ENCODE results near the gene RFTN1.

Gene RFTN1

GRCh38 chr3:16432714-16433113, 80.8 kb downstream of the RFTN1 start:
- DNase-seq (ENCODE audit: low spot score): no peak

DNA sequence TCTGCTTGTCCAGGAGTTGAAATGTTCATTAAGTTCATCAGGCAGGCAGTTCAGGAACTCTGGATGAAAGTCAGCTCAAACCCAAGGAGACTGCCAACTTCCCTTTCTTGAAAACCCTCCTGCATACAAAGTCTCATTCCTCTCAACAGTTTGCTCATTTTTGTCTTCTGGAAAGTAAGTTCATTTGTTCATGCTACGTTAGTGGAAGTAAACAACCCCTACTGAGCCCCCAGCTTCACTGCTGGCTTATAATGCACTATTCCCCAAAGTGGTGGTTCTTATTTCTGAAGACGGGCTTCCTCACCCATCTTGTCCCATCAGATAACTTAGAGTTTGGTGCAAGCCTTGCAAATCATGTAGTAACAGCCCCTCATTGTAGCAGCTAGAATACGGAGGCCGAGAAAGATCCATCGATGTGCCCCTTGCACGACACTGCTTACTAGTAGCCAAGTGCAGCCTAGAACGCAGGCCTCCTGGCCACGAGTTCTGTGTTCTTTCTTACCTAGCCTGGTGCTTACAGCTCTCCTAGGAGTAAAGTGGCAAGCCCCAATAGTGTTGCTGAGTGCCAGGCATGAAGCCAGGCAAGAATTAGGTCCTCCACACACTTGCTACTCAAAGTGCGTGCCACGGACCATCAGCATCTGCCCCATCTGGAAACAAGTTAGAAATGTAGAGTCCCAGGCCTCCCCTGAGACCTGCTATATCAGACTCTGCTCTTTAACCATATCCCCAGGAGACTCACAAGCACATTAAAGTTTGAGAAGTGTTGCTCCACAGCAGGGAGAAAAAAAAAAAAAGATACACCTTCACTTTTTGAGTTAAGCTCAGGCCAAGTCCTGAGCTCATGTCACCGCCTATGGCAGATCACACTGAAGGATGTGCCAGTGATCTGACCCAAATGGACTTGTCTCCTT, 82.5 kb downstream of the RFTN1 start:
- DNase-seq (ENCODE audit: low spot score): no peak

- no peak for DNase-seq (ENCODE audit: low spot score)
These were observed 84.4 kb downstream of the RFTN1 start for GRCh38 chr3:16429086-16429485.

GRCh38 chr3:16428612-16429011, 84.9 kb downstream of the RFTN1 start:
- no peak for DNase-seq (ENCODE audit: low spot score)

DNA sequence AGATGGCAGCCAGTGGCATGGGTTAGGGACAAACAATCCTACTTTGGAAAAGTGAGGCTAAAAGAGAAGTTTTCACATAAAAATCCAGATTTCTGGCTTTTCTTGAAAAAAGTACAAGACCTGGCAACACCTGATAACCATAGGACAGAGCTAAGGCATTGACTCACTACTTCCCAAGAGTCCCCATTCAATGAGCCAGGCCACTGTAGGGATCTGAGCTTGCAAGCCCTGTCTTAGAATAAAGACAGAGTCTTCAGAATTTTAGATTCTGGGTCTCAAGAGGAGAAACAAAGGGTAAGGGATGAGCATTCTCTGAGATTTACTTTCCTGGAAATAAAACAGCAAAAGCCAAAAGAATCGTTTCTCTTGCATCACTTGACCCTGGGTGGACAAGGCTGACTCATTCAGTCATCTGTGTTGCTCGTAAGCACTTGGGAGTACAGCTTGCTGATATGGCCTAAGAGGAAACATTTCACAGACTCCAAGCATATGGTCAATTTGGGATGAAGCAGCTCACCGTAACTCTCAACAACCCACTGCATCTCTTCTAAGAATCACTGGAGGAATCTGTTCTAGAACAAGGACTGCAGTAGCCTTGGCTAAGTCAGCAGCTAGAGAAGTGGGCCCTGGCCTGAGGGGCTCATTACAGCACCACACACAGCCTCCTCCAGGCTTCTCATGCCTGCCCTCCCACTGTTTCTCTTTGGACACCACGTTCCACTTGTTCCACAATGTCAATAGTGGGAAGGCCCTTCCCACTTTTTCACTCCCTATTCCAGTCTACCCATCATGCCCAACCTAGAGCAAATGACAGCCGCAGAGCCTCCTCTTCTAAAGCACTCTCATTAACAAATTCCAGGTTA, 86.2 kb downstream of the RFTN1 start:
- no peak for DNase-seq (ENCODE audit: low spot score)

DNA sequence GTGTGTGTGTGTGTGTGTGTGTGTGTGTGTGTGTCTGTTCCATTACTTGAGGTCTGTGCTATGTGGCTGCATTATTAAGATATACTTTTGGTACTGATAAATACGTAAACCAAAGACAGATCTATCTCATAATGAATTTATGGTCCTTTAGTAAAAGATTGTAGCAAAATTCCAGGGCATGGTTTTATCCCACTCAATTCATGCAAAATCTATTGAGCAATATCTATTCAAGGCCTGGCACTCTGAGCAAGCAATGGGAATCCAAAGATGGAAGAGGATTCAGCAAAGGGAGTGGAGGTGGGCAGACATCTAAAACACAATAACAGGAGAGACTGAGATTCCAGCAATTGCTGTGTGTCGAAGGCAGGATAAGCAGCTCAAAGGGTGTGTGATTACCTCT, 86.8 kb downstream of the RFTN1 start:
- no peak for DNase-seq (ENCODE audit: low spot score)

DNA sequence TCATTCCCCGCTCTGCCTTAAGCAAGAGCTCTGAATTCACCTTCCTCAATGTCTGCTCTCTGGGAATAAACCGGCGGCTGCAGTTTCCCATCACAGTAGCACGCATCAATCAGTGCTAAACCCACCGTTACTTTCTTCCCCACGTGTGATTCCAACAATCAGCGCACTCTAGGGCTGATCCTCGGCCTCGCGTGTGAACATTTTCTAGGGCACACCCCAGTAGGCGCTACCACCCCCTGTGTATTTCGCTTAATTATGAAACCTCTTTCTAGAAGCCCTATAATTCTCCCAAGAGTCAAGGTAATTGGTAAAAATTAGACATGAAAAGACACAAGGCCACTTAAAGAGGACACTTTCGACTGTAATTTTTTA, 87.5 kb downstream of the RFTN1 start:
- DNase-seq (ENCODE audit: low spot score): no peak

GRCh38 chr3:16425398-16426028, 88.0 kb downstream of the RFTN1 start:
- no peak for DNase-seq (ENCODE audit: low spot score)

DNA sequence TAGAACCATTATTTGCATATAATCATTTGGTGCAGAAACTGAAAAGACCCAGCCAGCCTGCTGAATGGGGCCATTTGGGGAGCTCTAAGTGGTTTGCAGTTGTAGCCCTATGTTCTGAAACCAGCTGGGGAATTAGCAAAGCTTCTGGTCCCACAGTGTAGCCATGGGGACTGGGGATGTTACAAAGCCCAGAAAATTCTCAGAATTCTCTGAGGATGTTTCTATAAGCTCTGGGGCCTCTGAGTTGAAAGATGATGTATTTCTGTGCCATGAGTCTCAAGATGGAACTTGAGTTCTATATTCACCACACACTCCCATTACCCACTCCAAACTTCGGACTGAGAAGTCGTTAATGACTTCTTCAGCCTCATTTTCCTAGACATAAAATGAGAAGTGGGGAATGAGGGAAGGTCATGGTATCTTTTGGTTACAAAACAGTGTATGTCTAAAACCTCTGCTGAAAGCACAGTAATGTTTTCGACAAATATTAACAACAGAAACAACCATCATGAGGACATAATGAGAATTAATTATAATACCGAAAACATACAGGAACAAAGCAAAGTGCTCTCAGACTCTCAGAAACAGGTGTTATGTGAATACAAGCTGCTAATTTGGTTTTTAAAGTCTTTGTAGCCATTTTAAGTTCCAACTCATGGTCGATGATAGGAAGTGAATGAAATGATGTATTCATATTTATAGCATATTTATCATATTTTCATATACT, 89.4 kb downstream of the RFTN1 start:
- no peak for DNase-seq (ENCODE audit: low spot score)

DNA sequence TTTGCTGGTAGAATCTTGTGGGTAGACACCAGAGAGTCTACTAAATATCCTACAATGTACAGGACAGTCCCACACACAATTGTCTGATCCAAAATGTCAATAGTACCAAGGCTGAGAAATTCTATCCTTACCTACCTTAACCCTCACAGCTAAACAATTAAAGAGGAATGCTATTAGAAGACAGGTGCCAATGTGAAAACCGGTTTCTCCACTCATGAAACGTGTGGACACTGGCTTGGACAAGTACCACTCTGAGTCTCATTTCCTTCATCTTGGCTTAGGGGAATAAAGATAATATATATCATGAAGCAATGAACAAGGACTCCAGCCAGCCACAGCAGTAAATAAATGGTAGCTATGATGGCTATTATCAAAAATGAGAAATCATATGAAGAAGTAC, 90.2 kb downstream of the RFTN1 start:
- no peak for DNase-seq (ENCODE audit: low spot score)

DNA sequence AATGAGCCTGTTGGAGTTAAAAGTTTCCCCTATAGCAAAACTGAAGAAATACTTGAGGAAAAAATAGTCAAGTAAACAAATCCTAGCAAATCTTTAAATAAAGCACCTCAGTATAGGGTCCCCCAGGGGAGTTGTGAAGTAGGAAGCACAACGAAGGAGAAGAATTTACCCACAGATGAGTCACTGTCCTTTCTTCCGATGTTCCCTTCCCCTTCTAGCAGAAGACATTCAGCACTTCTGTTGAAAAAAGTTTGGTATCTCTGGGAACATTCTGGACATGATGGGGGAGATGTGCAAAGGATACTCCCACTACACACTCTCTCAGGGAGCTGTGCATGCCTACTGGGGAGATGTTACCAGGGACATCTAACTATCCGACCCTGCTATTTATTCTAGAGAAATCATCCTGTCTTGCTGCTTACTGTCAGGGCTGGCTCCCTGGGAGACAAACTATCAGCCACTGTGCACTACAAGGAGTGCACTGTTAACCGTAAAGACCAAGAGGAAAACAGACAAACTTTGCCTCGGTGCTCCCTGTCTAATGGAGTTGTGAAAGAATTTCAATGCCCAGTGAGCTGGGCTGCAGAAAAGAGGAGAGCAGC, 93.8 kb downstream of the RFTN1 start:
- no peak for DNase-seq (ENCODE audit: low spot score)

- DNase-seq (ENCODE audit: low spot score): no peak
These were observed 95.4 kb downstream of the RFTN1 start for GRCh38 chr3:16417945-16418739.

DNA sequence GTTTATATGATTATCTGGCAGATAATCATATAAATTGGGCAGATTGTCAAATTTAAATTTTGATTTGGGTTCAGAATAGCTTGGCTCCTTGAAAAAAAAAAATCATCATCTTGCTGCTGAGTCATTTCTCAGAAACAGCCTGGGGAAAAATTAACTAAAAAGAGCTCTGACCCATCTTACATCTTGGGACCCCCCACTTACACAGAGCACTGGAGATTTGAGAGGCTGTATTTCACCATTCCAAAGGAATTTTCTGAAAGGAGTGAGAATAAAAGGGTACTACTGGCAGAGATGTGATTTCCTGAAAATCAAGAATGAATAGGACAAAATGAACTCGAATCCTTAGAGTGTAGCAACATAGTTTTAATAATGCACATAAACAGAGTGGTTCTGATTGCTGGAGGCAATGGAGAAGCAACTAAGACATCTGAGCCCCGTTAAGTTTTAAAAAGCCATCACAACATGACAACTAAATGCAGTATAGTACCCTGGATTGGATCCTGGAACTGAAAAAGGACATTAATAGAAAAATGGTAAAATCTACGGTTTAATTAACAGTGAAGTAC, 97.5 kb downstream of the RFTN1 start:
- DNase-seq (ENCODE audit: low spot score): no peak

GRCh38 chr3:16413321-16413720, 100.2 kb downstream of the RFTN1 start:
- no peak for DNase-seq (ENCODE audit: low spot score)

DNA sequence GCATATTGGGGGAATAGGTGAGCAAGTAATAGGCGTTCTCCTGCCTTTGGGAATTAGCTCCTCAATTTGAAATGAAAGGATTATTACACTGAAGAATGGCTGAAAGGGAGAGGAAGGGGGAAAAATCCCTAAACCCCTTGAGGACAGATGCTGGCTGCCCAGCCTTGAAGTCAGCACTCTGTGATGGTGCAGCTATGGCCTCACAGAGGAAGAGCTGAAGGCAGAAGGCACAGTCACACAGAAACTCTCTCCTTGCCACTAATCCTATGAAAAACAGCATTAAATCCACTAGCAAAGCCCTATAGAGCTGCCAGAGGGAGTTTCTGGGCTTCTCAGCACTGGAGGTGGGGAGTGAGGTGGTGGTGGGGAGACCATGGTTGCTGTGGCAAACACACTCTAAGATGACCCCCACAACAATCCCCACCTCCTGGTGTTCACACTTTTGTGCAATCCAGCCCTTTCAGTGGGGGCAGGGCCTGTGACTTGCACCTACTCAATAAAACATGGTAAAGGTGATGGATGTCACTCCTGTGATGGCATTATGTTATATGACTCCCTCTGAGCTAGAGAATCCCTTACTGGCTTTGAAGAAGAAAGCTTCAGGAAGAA, 101.2 kb downstream of the RFTN1 start:
- DNase-seq (ENCODE audit: low spot score): no peak

- DNase-seq (ENCODE audit: low spot score): no peak
These were observed 102.1 kb downstream of the RFTN1 start for GRCh38 chr3:16411441-16411840.

DNA sequence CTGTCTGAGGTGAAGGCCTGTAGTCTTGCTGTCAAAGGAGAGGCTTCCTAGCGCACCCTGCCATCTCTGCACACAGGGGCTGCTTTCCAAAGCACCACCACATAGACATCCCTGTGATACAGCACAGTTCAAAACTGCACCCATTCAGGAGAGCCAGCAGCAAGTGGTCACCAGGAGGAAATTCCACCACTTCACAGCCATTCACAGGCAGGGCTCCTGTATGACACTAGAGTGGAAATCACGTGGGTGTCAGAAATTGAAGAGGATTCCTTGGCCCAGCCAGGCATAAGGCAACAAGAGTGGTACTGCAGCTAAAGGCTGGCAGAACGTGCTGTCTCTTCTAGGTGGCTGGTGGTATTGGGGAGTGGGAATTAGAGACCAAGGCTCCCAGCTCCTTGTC, 102.8 kb downstream of the RFTN1 start:
- DNase-seq (ENCODE audit: low spot score): no peak

DNA sequence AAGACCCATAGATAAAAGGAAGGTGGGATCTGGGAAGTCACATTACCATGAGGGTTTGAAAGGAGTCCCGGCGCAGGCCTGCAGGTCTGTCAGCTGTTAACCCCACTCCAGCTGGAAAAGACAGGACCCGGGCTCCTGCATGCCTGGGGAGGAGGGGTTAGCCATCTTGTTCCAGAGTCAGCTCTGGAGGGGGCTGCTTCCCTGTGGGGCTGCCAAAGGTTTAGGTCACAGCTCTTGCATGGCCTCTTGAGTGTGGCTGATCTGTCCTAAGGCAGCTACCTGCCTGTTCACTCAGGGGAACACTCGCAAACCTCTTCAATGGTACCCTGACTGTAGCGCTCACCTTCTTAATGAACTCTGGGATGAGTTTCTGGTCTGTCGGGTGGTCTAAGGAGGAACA, 104.5 kb downstream of the RFTN1 start:
- no peak for DNase-seq (ENCODE audit: low spot score)

DNA sequence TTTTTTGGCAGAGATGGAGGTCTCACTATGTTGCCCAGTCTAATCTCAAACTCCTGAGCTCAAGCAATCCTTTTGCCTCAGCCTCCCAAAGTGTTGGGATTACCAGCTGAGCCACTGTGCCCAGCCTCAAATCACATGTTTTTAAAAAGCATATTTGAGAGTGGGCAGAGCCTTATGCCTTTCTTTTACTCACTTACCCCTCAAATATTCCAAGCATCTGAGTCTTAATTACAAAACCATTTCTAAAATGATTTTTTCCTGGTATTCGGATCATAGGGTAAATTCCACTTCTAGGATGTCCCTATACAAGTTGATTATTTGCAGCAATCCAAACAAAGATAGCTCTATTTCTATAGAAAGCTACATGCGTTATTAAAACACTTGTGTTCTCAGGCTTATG, 106.1 kb downstream of the RFTN1 start:
- DNase-seq (ENCODE audit: low spot score): no peak

GRCh38 chr3:16406579-16406978, 106.9 kb downstream of the RFTN1 start:
- no peak for DNase-seq (ENCODE audit: low spot score)
